LNCaP clone FGC (cell line): ENCODE results near the gene SLC15A2.

ENCODE experiments used
- DNase-seq: peaks from one replicate; pipeline ENCODE4 v3.0.0-alpha.2; 2011; ENCODE audit warnings: low read depth
- H3K4me3 ChIP-seq: 2 replicates; pipeline ENCODE4 v1.5.1; 2011; ENCODE audit warnings: mild to moderate bottlenecking, low read depth, low read length, control low read depth
- CTCF ChIP-seq: IDR thresholded peaks from 2 replicates; pipeline ENCODE4 v1.5.1; 2012; ENCODE audit warnings: mild to moderate bottlenecking; ENCODE audit not compliant: control insufficient read depth, insufficient read depth; ENCODE audit errors: extremely low read depth

The SLC15A2 gene

GRCh38 chr3:121992601-121993560 lies 98.7 kb downstream of the SLC15A2 start:
- TF ChIP-seq CTCF: no peak
- DNase-seq: no peak
- H3K4me3 ChIP-seq: no peak overlapping the region
